Ovary (tissue), 9 donors: ENCODE measurements around the gene SMARCD3. TPM values are rescaled to one million over a fixed set of nuclear protein-coding genes. Genes with fewer than 3 reads are reported as not detected.
A peak's percentile ranks its signal among the peaks of the same experiment; 100 is the strongest.

ENCODE experiments used
- DNase-seq, 5 donors: peaks; one replicate each; pipeline ENCODE4 v3.0.0-alpha.2; 2019 to 2020
- H3K27ac ChIP-seq, 2 donors: fragments of 200-600 bp; one replicate each; pipeline versions ENCODE4 v1.5.1 to v1.8.0; 2019 to 2022
- H3K27me3 ChIP-seq: fragments of 200-600 bp; one replicate; pipeline ENCODE4 v1.8.0; 2022
- H3K36me3 ChIP-seq: fragments of 200-600 bp; sonication (generic); one replicate; pipeline ENCODE4 v1.5.1; 2019
- H3K4me1 ChIP-seq: one replicate; pipeline ENCODE4 v1.8.1; 2013; ENCODE audit warnings: mild to moderate bottlenecking, moderate library complexity; ENCODE audit not compliant: insufficient read depth
- H3K4me3 ChIP-seq: fragments of 200-600 bp; sonication (generic); one replicate; pipeline ENCODE4 v1.5.1; 2017
- H3K9me3 ChIP-seq, 2 donors: fragments of 200-600 bp in 1 of 2; sonication (generic) in 1 of 2; one replicate each; pipeline versions ENCODE4 v1.5.1 to v1.8.1; 2013 to 2019; ENCODE audit warnings: mild to moderate bottlenecking in 1 of 2, moderate library complexity in 1 of 2
- CTCF ChIP-seq, 3 donors: fragments of 450-650 bp in 2 of 3; fragments of 200-600 bp in 1 of 3; IDR thresholded peaks; one replicate each; pipeline versions ENCODE4 v1.5.1 to v1.8.0; 2016 to 2022; ENCODE audit warnings: antibody characterized with exemption in 3 of 3, mild to moderate bottlenecking in 1 of 3
- EP300 ChIP-seq: sonication (generic); formaldehyde crosslinking; IDR thresholded peaks from one replicate; pipeline ENCODE4 v1.6.1; 2017; ENCODE audit warnings: antibody characterized with exemption
- POLR2A ChIP-seq: fragments of 450-650 bp; IDR thresholded peaks from one replicate; pipeline ENCODE4 v1.6.1; 2017; ENCODE audit warnings: antibody characterized with exemption, mild to moderate bottlenecking, moderate library complexity
- WGBS, 3 donors: extraction: QIAGEN DNeasy Blood & Tissue Kit in 1 of 3; methylation state at CpG; one replicate each; pipeline versions ENCODE4 v1.1.5 to v1.1.7; 2013 to 2017; 5-methylcytosine and 5-hydroxymethylcytosine counted together
- intact Hi-C, 4 donors: fragments of 100-400 bp; cut with DNase I; formaldehyde crosslinking; loops; one replicate each; pipeline versions ENCODE4 v1.11.0 to v1.15.1; 2022 to 2023
- polyA plus RNA-seq, 2 donors: library from polyadenylated mRNA; stranded (reverse); fragments of 200-250 nt in 1 of 2; fragments of 350-450 nt in 1 of 2; fragmentation: Illumina TruSeq in 1 of 2; extraction: RNeasy Lipid Tissue Mini Kit (QIAGEN cat#74804) in 1 of 2; gene quantifications; one replicate each; pipeline ENCODE4 v1.2.3, GENCODE V29; 2013 to 2014
- total RNA-seq, 7 donors: library from RNA; depleted of rRNA in 2 of 7; stranded (reverse); fragments of >200 nt in 2 of 7; fragmentation: NEBNext Ultra II Directional in 3 of 7; extraction: Animal tissue kit (Norgen Biotek cat#: 25700) in 3 of 7; gene quantifications; one replicate each; pipeline versions ENCODE4 v1.1.0 to v1.2.4, GENCODE V29; 2016 to 2023
- donor health status: DM: no; HTN: no; CAD: no; lungs with moderate emphysema.
- donor health status: DM: no; HTN: no; CAD: no.
- donor health status: Bipolar disorder and iron deficiency.
- donor health status: DM: yes; HTN: yes; CAD: no.
- donor health status: DM: no; HTN: no; CAD: no.
- donor health status: DM: yes; HTN: yes; CAD: no.

SMARCD3 gene
- total and polyA plus RNA-seq, 9 donors: 30.2 to 203 (median 97.0) TPM

GRCh38 chr7:151240942-151241754 lies 7.3 kb downstream of the SMARCD3 start:
- Histone ChIP-seq H3K27ac (no peak overlapping the region), H3K27me3 (no peaks in the 10 kb centered on the region), H3K36me3 (no peaks in the 10 kb centered on the region), H3K9me3 (no peaks in the 10 kb centered on the region), H3K4me3 (no peak overlapping the region), H3K4me1 (peaks cover 7% of the 10 kb centered on the region)
- intact Hi-C loops: loop anchor here in 1 of 4 donors (5.0 kb wide), 1 partner anchor 1994 kb away; no protein-coding TSS in a partner anchor
- 79 to 87% (median 86%) methylated on average over 7 of the region's 7 CpGs for WGBS, 3 donors
- no peak for TF ChIP-seq POLR2A
- TF ChIP-seq CTCF (IDR thresholded peaks at IDR 0.05): no peak
- no peak for TF ChIP-seq EP300
- DNase-seq: peak in 1 of 5 donors; percentile 31

GRCh38 chr7:151240536-151240935 lies 8.0 kb downstream of the SMARCD3 start:
- no peak for TF ChIP-seq POLR2A
- TF ChIP-seq EP300: no peak
- no peak for TF ChIP-seq CTCF (IDR thresholded peaks at IDR 0.05)
- Histone ChIP-seq H3K4me3 (no peak overlapping the region), H3K27ac (no peak overlapping the region), H3K36me3 (no peaks in the 10 kb centered on the region), H3K9me3 (no peaks in the 10 kb centered on the region), H3K27me3 (no peaks in the 10 kb centered on the region), H3K4me1 (peaks cover 4% of the 10 kb centered on the region)
- intact Hi-C loops: loop anchor here in 1 of 4 donors (5.0 kb wide), 1 partner anchor 1993 kb away; no protein-coding TSS in a partner anchor
- WGBS, 3 donors: 69 to 74% (median 71%) methylated on average over 4 of the region's 4 CpGs
- no peak for DNase-seq

GRCh38 chr7:151239837-151240459 lies 8.5 kb downstream of the SMARCD3 start:
- no peak overlapping the region for H3K27ac ChIP-seq
- H3K36me3 ChIP-seq: no peaks in the 10 kb centered on the region
- no peak for TF ChIP-seq EP300
- TF ChIP-seq CTCF (IDR thresholded peaks at IDR 0.05): no peak
- no peak for TF ChIP-seq POLR2A
- 39 to 50% (median 48%) methylated on average over 11 of the region's 11 CpGs for WGBS, 3 donors
- no peaks in the 10 kb centered on the region for H3K27me3 ChIP-seq
- no peaks in the 10 kb centered on the region for H3K9me3 ChIP-seq
- peaks cover 4% of the 10 kb centered on the region for H3K4me1 ChIP-seq
- H3K4me3 ChIP-seq: no peak overlapping the region
- peak in 1 of 5 donors; percentile 35 for DNase-seq
- intact Hi-C loops: loop anchor here in 1 of 4 donors (5.0 kb wide), 1 partner anchor 1993 kb away; no protein-coding TSS in a partner anchor

- no peak for TF ChIP-seq EP300
- no peak for TF ChIP-seq CTCF (IDR thresholded peaks at IDR 0.05)
- no peak for TF ChIP-seq POLR2A
- peak in 1 of 5 donors; percentile 30 for DNase-seq
These were observed 9.3 kb downstream of the SMARCD3 start for GRCh38 chr7:151238924-151239836.

More at GRCh38 chr7:151238924-151239836, 9.3 kb downstream of the SMARCD3 start:
- Histone ChIP-seq H3K9me3 (no peaks in the 10 kb centered on the region), H3K27me3 (no peaks in the 10 kb centered on the region), H3K4me1 (no peaks in the 10 kb centered on the region), H3K27ac (no peak overlapping the region), H3K36me3 (no peaks in the 10 kb centered on the region), H3K4me3 (no peak overlapping the region)
- WGBS, 3 donors: 81 to 84% (median 82%) methylated on average over 25 of the region's 25 CpGs
- intact Hi-C loops: no loop called here
